DMS153 (cell line): ENCODE data around the gene BCL11A.

Source experiments
- DNase-seq: peaks from one replicate; lab custom pipeline; 2025; lab: John Stamatoyannopoulos, UW

Gene BCL11A

DNA sequence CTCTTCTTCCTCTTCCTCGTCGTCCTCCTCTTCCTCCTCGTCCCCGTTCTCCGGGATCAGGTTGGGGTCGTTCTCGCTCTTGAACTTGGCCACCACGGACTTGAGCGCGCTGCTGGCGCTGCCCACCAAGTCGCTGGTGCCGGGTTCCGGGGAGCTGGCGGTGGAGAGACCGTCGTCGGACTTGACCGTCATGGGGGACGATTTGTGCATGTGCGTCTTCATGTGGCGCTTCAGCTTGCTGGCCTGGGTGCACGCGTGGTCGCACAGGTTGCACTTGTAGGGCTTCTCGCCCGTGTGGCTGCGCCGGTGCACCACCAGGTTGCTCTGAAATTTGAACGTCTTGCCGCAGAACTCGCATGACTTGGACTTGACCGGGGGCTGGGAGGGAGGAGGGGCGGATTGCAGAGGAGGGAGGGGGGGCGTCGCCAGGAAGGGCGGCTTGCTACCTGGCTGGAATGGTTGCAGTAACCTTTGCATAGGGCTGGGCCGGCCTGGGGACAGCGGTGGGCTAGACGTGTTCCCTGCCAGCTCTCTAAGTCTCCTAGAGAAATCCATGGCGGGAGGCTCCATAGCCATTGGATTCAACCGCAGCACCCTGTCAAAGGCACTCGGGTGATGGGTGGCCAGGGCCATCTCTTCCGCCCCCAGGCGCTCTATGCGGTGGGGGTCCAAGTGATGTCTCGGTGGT, 91.9 kb downstream of the BCL11A start:
- DNase-seq = no peak

DNA sequence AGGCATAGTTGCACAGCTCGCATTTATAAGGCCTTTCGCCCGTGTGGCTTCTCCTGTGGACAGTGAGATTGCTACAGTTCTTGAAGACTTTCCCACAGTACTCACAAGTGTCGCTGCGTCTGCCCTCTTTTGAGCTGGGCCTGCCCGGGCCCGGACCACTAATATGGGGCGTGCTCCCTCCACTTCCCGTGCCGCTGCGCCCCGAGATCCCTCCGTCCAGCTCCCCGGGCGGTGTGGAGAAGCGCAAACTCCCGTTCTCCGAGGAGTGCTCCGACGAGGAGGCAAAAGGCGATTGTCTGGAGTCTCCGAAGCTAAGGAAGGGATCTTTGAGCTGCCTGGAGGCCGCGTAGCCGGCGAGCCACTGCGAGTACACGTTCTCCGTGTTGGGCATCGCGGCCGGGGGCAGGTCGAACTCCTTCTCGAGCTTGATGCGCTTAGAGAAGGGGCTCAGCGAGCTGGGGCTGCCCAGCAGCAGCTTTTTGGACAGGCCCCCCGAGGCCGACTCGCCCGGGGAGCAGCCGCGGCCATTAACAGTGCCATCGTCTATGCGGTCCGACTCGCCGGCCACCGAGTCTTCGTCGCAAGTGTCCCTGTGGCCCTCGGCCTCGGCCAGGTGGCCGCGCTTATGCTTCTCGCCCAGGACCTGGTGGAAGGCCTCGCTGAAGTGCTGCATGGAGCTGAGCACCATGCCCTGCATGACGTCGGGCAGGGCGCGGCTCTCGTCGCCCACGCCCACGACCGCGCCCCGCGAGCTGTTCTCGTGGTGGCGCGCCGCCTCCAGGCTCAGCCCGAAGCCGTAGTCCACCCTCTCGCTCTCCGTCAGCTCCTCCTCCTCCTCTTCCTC, 92.7 kb downstream of the BCL11A start:
- DNase-seq = no peak

GRCh38 chr2:60459851-60460250, 93.6 kb downstream of the BCL11A start:
- no peak for DNase-seq

- DNase-seq = no peak
Observed at GRCh38 chr2:60456115-60456770, 97.2 kb downstream of the BCL11A start.

DNA sequence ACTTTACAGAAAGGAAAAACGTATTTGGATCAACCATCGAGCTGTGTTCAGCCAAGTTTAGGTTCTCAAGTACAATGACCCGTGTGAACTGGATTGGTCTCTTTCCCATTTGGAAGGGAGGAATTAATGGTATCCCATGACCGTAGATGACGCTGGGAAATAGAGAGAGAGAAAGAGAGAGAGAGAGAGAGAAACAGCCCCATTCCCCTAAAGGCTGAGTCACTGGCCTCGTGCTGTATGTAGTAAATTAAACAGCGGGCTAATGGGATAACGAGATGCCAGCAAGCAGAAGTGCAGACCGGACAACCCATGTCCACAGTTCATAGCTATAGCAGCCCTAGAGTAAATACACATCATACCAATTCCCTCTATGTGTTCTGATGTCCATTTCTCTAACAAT, 99.6 kb downstream of the BCL11A start:
- no peak for DNase-seq

- DNase-seq = no peak
Observed at GRCh38 chr2:60453301-60453700, 100.2 kb downstream of the BCL11A start.

DNA sequence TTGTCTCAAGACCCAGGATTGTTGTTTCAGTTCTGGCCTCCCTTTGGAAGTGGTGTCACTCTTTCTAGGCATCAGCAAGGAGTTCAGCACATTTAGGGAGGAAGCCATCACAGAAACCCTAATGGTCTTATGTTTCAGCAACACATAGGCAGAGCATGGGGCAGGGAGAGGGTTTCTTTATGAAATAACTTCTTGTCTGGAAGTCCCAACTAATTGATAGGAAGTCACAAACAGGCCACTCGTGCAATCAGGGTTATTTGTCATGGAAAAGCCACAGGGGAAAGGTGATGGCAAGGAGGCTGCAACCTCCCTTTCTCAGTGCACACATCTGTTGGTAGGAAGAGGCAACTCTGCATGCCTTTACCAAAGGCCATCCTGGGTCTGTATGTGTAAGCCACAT, 103.0 kb downstream of the BCL11A start:
- DNase-seq = no peak

GRCh38 chr2:60447943-60448342, 105.5 kb downstream of the BCL11A start:
- DNase-seq = no peak

DNA sequence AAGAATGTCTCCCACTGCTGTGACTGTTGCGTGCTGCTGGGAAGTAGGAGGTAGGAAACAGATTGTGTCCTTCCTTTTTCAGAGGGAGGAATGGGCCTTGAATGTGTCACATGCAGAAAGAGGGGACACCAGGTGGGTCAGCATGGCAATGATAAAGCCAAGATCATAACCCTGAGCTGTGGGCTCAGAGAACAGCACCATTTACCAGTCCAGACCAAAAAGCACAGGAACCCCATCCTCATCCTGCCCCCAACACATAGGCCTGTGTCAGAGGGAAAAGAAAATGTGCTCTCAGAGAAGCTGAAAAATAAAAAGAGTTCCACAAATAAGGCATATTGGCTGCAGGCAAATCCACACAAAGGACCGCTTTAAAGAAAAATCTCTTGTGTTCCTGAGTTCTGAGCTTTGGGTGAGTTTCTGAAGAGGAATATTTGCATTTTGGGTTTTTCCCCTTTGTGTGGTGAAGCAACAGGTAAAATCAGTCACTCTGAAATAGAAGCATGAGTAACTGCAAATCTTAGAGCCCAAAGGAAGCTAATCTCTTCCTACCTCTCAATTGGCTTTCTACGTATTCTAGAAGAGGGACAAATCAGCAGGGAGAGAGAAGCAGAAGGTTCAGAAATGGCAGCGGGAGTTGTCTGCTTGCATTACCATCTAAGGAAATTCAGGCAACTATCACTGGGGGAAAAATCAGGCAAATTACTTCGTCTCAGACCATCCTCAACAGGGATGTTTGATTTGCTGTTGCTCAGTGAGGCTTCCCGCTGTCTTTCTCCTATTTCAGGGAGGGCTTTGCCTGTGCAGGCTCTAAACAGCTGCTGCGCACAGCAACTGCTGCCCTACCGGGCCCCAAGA, 106.8 kb downstream of the BCL11A start:
- DNase-seq = no peak

DNA sequence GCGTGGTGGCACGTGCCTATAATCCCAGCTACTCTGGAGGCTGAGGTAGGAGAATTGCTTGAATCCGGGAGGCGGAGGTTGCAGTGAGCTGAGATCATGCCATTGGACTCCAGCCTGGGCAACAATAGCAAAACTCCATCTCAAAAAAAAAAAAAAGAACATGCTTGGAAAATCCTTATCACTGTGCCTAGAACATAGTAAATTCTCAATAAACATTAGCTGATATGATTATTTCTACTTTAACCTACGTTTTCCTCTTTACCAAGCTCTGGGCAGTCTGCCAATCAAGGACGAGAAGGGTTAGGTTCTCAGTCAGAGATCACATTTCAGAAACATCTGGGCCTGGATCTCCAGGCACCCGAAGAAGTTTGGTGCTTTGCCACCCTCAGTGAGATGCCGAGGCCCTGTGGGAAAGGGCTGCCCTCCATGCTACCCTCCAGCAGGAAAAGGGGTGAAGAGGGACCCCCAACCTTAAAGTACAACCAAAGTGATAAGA, 107.7 kb downstream of the BCL11A start:
- DNase-seq = no peak

DNA sequence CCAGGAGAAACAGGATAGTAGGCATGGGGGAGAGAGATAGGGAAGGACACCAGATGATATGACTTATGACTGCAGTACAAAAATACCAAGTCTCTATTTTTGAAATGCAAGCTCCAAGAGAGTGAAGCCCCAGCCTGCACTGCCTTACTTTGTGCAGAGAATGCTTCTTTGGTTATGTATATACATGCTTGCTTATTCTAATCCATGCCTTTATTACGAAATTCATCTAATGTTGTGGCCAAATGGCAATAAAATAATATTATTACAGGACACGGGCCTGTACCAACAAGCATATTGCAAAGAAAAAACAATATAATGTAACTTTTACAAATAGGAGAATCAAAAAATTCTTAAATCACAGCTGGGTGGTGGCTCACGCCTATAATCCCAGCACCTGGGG, 110.8 kb downstream of the BCL11A start:
- no peak for DNase-seq

DNA sequence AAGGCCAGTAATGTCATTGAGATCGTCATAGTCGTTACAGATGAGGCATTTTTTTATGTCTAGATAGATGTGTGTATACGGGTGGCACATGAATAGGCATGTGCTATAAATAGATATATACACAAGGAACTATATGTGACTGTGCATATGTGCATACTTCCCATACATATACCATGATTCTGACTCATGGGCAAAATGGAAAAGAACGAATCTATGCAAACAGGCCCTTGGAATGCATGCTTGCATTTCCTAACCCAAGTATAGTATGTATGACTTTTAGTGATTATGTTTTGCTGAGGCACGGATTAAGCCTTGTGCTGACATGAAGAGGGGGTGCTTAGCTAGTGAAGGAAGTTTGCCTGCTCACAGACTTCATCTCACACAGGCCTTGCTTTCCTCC, 111.7 kb downstream of the BCL11A start:
- no peak for DNase-seq

DNA sequence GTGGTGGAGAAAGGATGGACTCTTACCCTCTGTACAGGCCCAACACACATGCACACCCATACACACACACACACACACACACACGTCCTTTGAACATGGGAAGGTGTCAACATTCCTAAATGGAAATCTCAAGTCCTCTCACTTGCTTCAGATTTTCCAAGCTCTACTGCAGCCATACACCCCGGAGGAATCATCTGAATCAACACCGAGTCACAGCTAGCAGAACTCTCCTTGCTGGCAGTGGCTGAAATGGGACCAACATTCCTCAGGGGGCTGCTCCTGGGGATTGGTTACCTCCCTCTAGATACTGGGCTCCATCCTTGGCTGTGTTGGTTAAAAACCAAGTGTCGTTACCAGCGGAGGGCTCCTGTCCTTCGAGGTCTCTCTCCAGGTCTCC, 112.7 kb downstream of the BCL11A start:
- no peak for DNase-seq

GRCh38 chr2:60440079-60440766, 113.2 kb downstream of the BCL11A start:
- DNase-seq = no peak

GRCh38 chr2:60439219-60439974, 114.1 kb downstream of the BCL11A start:
- DNase-seq = no peak

DNA sequence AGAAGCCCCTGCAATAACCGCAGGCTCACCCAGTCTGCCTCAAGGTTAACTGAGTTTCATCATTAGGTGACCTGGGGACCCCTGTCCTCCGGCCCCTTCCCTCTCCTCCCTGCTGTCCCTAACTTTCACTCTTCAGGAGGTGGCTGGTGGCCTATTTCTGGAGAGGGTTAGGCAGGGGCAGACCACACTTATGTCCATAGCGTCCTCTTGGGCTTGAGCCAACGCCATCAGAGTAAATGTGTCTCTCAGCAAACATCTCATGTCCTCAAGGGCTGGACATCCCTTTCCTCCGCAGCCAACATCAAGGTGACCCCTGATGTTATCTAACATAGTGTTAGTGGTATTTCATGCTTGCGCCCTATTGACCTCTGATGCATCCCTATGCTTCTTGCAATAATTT, 114.8 kb downstream of the BCL11A start:
- DNase-seq = no peak

- no peak for DNase-seq
Observed at GRCh38 chr2:60438131-60438530, 115.3 kb downstream of the BCL11A start.

DNA sequence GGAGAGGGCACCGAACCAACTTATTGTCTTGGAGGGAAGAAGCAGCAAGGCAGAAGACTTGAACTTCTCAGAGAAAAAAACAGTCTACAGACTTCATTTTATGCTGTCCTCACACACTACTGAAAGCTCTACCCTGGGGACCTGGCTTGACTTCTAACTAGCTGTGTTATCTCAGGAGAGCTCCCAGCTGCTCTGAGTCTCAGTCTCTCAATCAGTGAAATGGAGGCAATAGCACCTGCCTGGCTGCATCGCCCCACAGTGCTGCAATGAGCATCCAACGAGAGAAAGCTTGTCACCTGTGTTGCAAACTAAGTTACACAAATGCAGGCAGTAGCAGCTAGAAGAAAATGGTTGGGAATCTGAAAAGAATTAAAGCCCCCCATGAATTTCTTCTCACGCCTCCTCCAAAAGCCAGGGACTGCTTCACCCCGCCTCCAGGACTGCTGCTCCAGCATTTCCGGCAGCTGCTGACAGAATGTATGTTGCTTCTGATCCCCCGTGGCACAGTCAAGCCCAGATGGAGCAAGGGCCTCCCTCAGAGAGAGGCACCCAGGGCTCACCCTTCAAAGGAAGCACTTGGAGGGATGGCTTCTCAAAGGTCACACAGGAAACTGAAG, 116.3 kb downstream of the BCL11A start:
- DNase-seq = no peak

DNA sequence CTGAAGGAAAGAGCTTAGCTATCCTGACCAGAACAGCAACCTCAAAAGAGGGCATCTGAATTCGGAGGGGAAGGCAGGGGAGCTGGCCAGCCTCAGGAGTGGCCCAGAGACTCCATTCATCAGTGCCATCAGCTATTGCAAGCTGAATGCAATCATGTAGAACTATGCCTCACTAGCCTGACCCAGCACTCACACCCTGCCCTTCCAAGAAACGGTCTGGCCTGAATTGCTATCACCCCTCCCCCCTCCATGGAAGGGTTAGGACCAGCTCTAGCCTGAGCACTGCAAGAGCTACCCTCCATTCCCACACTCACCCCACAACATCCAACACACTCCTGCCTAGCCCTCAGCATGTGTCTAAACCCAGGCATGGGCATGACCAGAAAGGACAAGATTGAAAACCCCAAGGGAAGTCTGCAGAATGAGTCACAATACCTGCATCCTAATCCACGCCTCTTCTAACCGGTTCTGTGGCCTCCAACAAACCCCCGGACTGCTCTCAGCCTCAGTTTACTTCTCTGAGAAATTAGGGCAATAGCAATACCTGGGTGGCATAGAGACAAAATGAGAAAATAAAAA, 120.3 kb downstream of the BCL11A start:
- DNase-seq = no peak
